Lower lobe of right lung (tissue), 2 donors: Measurements from ENCODE around the gene TPO. TPM values are rescaled to one million over a fixed set of nuclear protein-coding genes. Genes with fewer than 3 reads are reported as not detected.
A peak's percentile ranks its signal among the peaks of the same experiment; 100 is the strongest.

Experiments used
- ATAC-seq, 2 donors: fragments of 200-7000 bp; cut with Tn5 transposase; one replicate each; pipeline ENCODE4 v1.9.1; 2020 to 2022; ENCODE audit warnings: mild to moderate bottlenecking in 2 of 2, moderate library complexity in 2 of 2
- DNase-seq: peaks from one replicate; pipeline ENCODE4 v3.0.0-alpha.2; 2020
- H3K27ac ChIP-seq: fragments of 200-600 bp; one replicate; pipeline ENCODE4 v1.8.0; 2022
- H3K27me3 ChIP-seq: fragments of 200-600 bp; one replicate; pipeline ENCODE4 v1.8.0; 2022; ENCODE audit warnings: low read depth
- H3K36me3 ChIP-seq: fragments of 200-600 bp; one replicate; pipeline ENCODE4 v1.8.0; 2022; ENCODE audit warnings: mild to moderate bottlenecking
- H3K4me1 ChIP-seq: fragments of 200-600 bp; one replicate; pipeline ENCODE4 v1.8.0; 2022
- H3K4me3 ChIP-seq: fragments of 200-600 bp; one replicate; pipeline ENCODE4 v1.8.0; 2022; ENCODE audit warnings: mild to moderate bottlenecking
- H3K9me3 ChIP-seq: fragments of 200-600 bp; one replicate; pipeline ENCODE4 v1.8.0; 2022
- CTCF ChIP-seq: fragments of 200-600 bp; IDR thresholded peaks from one replicate; pipeline ENCODE4 v1.8.0; 2022; ENCODE audit warnings: antibody characterized with exemption, mild to moderate bottlenecking
- intact Hi-C: fragments of 100-400 bp; cut with DNase I; formaldehyde crosslinking; loops from one replicate; pipeline ENCODE4 v1.11.0; 2022
- total RNA-seq: library from RNA; stranded (reverse); fragmentation: NEBNext Ultra II Directional; extraction: Animal tissue kit (Norgen Biotek cat#: 25700); gene quantifications from one replicate; pipeline ENCODE4 v1.2.1, GENCODE V29; 2021
- donor health status: DM: no; HTN: yes; CAD: no; lungs with severe emphysema.

The TPO gene
- total RNA-seq, 1 donor from 2014 or later, result 0.21 TPM

GRCh38 chr2:1553671-1554295, 140.5 kb downstream of the TPO start:
- Histone ChIP-seq H3K4me1 (peaks cover 13% of the 10 kb centered on the region), H3K27me3 (peaks cover 4% of the 10 kb centered on the region), H3K36me3 (no peaks in the 10 kb centered on the region), H3K4me3 (no peak overlapping the region), H3K27ac (no peak overlapping the region), H3K9me3 (no peaks in the 10 kb centered on the region)
- intact Hi-C loops, result no loop called here
- ATAC-seq, result peak; percentile 46 to 50
- DNase-seq, result no peak
- TF ChIP-seq CTCF, result no peak

GRCh38 chr2:1556286-1556685, 143.0 kb downstream of the TPO start:
- H3K27ac ChIP-seq, result no peak overlapping the region
- H3K4me3 ChIP-seq, result no peak overlapping the region
- no peaks in the 10 kb centered on the region for H3K36me3 ChIP-seq
- peaks cover 6% of the 10 kb centered on the region for H3K4me1 ChIP-seq
- TF ChIP-seq CTCF, result no peak
- no peak for DNase-seq
- no peak for ATAC-seq
- no peaks in the 10 kb centered on the region for H3K9me3 ChIP-seq
- no peaks in the 10 kb centered on the region for H3K27me3 ChIP-seq
- intact Hi-C loops, result no loop called here

GRCh38 chr2:1556776-1557466, 143.7 kb downstream of the TPO start:
- Histone ChIP-seq H3K36me3 (no peaks in the 10 kb centered on the region), H3K4me1 (peaks cover 6% of the 10 kb centered on the region), H3K9me3 (no peaks in the 10 kb centered on the region), H3K27ac (no peak overlapping the region), H3K27me3 (no peaks in the 10 kb centered on the region), H3K4me3 (no peak overlapping the region)
- no peak for DNase-seq
- peak in 1 of 2 donors; percentile 10 for ATAC-seq
- intact Hi-C loops, result no loop called here
- no peak for TF ChIP-seq CTCF

- intact Hi-C loops, result no loop called here
- no peak overlapping the region for H3K27ac ChIP-seq
- H3K4me1 ChIP-seq, result peaks cover 6% of the 10 kb centered on the region
- ATAC-seq (peak in 1 of 2 donors; percentile 13), DNase-seq (no peak)
- H3K9me3 ChIP-seq, result no peaks in the 10 kb centered on the region
- no peaks in the 10 kb centered on the region for H3K27me3 ChIP-seq
- H3K4me3 ChIP-seq, result no peak overlapping the region
- H3K36me3 ChIP-seq, result no peaks in the 10 kb centered on the region
- no peak for TF ChIP-seq CTCF
Observed at GRCh38 chr2:1557467-1557820, 144.2 kb downstream of the TPO start.

- Histone ChIP-seq H3K27ac (no peak overlapping the region), H3K27me3 (no peaks in the 10 kb centered on the region), H3K9me3 (no peaks in the 10 kb centered on the region), H3K36me3 (no peaks in the 10 kb centered on the region), H3K4me3 (no peak overlapping the region), H3K4me1 (no peaks in the 10 kb centered on the region)
- ATAC-seq, result no peak
- no peak for TF ChIP-seq CTCF
- intact Hi-C loops, result no loop called here
- DNase-seq, result no peak
Observed at GRCh38 chr2:1559589-1560175, 146.4 kb downstream of the TPO start.
